Measurements from ENCODE around the gene MRPS24. TPM values are rescaled to one million over a fixed set of nuclear protein-coding genes. Genes with fewer than 3 reads are reported as not detected.
"Not testable (repeated sequence)": the region's sequence is repeated elsewhere in the genome, so short reads cannot be mapped to it uniquely, and the experiment has no call there.

The MRPS24 gene
- polyA plus RNA-seq, 12 donors = 50.0 to 76.9 (median 65.3) TPM; not detected in 1

- DNase-seq = no peak
These were observed 21.8 kb downstream of the MRPS24 start for GRCh38 chr7:43847496-43847895.

GRCh38 chr7:43844662-43845061 lies 24.7 kb downstream of the MRPS24 start:
- no peak for DNase-seq

- no peak for DNase-seq
These were observed 25.1 kb downstream of the MRPS24 start for GRCh38 chr7:43844257-43844656.

- no peak for DNase-seq
These were observed 26.0 kb downstream of the MRPS24 start for GRCh38 chr7:43843296-43843695.

- no peak for DNase-seq
These were observed 31.1 kb downstream of the MRPS24 start for GRCh38 chr7:43838201-43838658.

GRCh38 chr7:43834463-43835251 lies 34.7 kb downstream of the MRPS24 start:
- DNase-seq = no peak

GRCh38 chr7:43830917-43831316 lies 38.4 kb downstream of the MRPS24 start:
- DNase-seq = not testable (repeated sequence)

GRCh38 chr7:43825391-43825808 lies 43.9 kb downstream of the MRPS24 start:
- no peak for DNase-seq

GRCh38 chr7:43824963-43825362 lies 44.4 kb downstream of the MRPS24 start:
- no peak for DNase-seq

GRCh38 chr7:43824513-43824912 lies 44.8 kb downstream of the MRPS24 start:
- DNase-seq = not testable (repeated sequence)

GRCh38 chr7:43823941-43824340 lies 45.4 kb downstream of the MRPS24 start:
- no peak for DNase-seq

- DNase-seq = not testable (repeated sequence)
These were observed 45.9 kb downstream of the MRPS24 start for GRCh38 chr7:43823425-43823824.

Other genes starting within 250 kb of the MRPS24 start
- 10 to 100 TPM in 11 of 12 donors, not detected in 1; 22.0 to 53.2 (median 39.3) TPM for gene COA1, start 140.0 kb downstream of the MRPS24 start, polyA plus RNA-seq (ENCODE audit: insufficient read length in 12 of 12)
- 10 to 100 TPM in 11 of 12 donors, not detected in 1; 21.8 to 37.2 (median 33.6) TPM for gene BLVRA, start 110.8 kb downstream of the MRPS24 start, polyA plus RNA-seq (ENCODE audit: insufficient read length in 12 of 12)
- 10 to 100 TPM in 11 of 12 donors, not detected in 1; 16.9 to 40.2 (median 20.6) TPM for gene URGCP, start 37.1 kb upstream of the MRPS24 start, polyA plus RNA-seq (ENCODE audit: insufficient read length in 12 of 12)
- gene UBE2D4, start 56.9 kb upstream of the MRPS24 start, polyA plus RNA-seq (ENCODE audit: insufficient read length in 12 of 12) = 10 to 100 TPM in 11 of 12 donors, not detected in 1; 10.9 to 22.6 (median 21.0) TPM
- 1 to 10 TPM in 5 of 12 donors, under 1 TPM in 5, not detected in 2; 0.15 to 4.1 (median 1.1) TPM for gene SPDYE1, start 128.4 kb upstream of the MRPS24 start, polyA plus RNA-seq (ENCODE audit: insufficient read length in 12 of 12)
- gene DBNL, start 175.2 kb upstream of the MRPS24 start, polyA plus RNA-seq (ENCODE audit: insufficient read length in 12 of 12) = 10 to 100 TPM in 11 of 12 donors, not detected in 1; 33.9 to 58.7 (median 39.9) TPM
- gene PGAM2, start 196.1 kb upstream of the MRPS24 start, polyA plus RNA-seq (ENCODE audit: insufficient read length in 12 of 12) = 100 to 1,000 TPM in 10 of 12 donors, 10 to 100 TPM in 1, not detected in 1; 73.0 to 343 (median 210) TPM
- gene POLM, start 213.0 kb upstream of the MRPS24 start, polyA plus RNA-seq (ENCODE audit: insufficient read length in 12 of 12) = 10 to 100 TPM in 10 of 12 donors, 1 to 10 TPM in 1, not detected in 1; 9.5 to 18.6 (median 14.4) TPM
- gene AEBP1, start 234.8 kb upstream of the MRPS24 start, polyA plus RNA-seq (ENCODE audit: insufficient read length in 12 of 12) = 100 to 1,000 TPM in 5 of 12 donors, 10 to 100 TPM in 6, not detected in 1; 57.6 to 145 (median 93.5) TPM